Activated naive CD4-positive, alpha-beta T cell treated with anti-CD3 and anti-CD28 coated beads for 36 hours (primary cell): ENCODE results near the gene CELF4. TPM values are rescaled to one million over a fixed set of nuclear protein-coding genes. Genes with fewer than 3 reads are reported as not detected.

Source experiments
- CTCF ChIA-PET: fragments of 350-600 bp; sonication (Branson Sonifier 250); formaldehyde crosslinking; loops from one replicate; lab custom pipeline; 2021; ENCODE audit warnings: antibody characterized with exemption; lab: Charles Lee
- DNase-seq: peaks from one replicate; pipeline ENCODE4 v3.0.0-alpha.2; 2020
- H3K27ac Mint-ChIP-seq: one replicate; pipeline ENCODE4 v1.8.0; 2021; ENCODE audit warnings: mild to moderate bottlenecking, mixed read lengths
- H3K27me3 Mint-ChIP-seq: one replicate; pipeline ENCODE4 v1.8.0; 2021; ENCODE audit warnings: low read depth, mixed read lengths
- H3K36me3 Mint-ChIP-seq: one replicate; pipeline ENCODE4 v1.8.0; 2021; ENCODE audit warnings: low read depth, mixed read lengths
- H3K4me1 Mint-ChIP-seq: one replicate; pipeline ENCODE4 v1.8.0; 2021; ENCODE audit warnings: low read depth, mixed read lengths
- H3K4me3 Mint-ChIP-seq: one replicate; pipeline ENCODE4 v1.8.0; 2021; ENCODE audit warnings: mild to moderate bottlenecking, moderate library complexity, mixed read lengths
- H3K9me3 Mint-ChIP-seq: one replicate; pipeline ENCODE4 v1.8.0; 2021; ENCODE audit warnings: mixed read lengths
- intact Hi-C: fragments of 100-400 bp; cut with micrococcal nuclease; formaldehyde crosslinking; loops from one replicate; pipeline ENCODE4 v1.15.1; 2023
- total RNA-seq, 2 experiments: library from RNA; stranded (reverse); gene quantifications; one replicate each; pipeline ENCODE4 v1.2.3, GENCODE V29; 2021

CELF4 gene
- not detected for total RNA-seq

- Mint-ChIP-seq H3K36me3 (no peaks in the 10 kb centered on the region), H3K27ac (no peak within 1 kb of the TSS), H3K4me1 (peaks cover 19% of the 10 kb centered on the region), H3K4me3 (peak within 1 kb of the TSS; percentile 41), H3K9me3 (no peaks in the 10 kb centered on the region), H3K27me3 (peaks cover 68% of the 10 kb centered on the region)
- no peak for DNase-seq
- CTCF ChIA-PET, result interaction anchor here (0.7 kb wide), 1 partner anchor 22 kb away, joined by 3 read pairs; no protein-coding TSS in a partner anchor
- intact Hi-C loops, result loop anchor here (10.0 kb wide), 1 partner anchor 1359 kb away; no protein-coding TSS in a partner anchor
These were observed at the start of gene CELF4 for GRCh38 chr18:37565101-37565976. CELF4 (minus strand) TSS chr18:37565798.

- intact Hi-C loops, result no loop called here
- peaks cover 2% of the 10 kb centered on the region for H3K27me3 Mint-ChIP-seq
- no peak overlapping the region for H3K27ac Mint-ChIP-seq
- H3K36me3 Mint-ChIP-seq, result no peaks in the 10 kb centered on the region
- no peak overlapping the region for H3K4me3 Mint-ChIP-seq
- no peaks in the 10 kb centered on the region for H3K9me3 Mint-ChIP-seq
- CTCF ChIA-PET, result no interaction called here
- DNase-seq, result no peak
- H3K4me1 Mint-ChIP-seq, result no peaks in the 10 kb centered on the region
These were observed 47.6 kb upstream of the CELF4 start for GRCh38 chr18:37613253-37613565.

GRCh38 chr18:37612524-37613252 lies 47.1 kb upstream of the CELF4 start:
- DNase-seq, result no peak
- intact Hi-C loops, result no loop called here
- no peaks in the 10 kb centered on the region for H3K36me3 Mint-ChIP-seq
- peaks cover 2% of the 10 kb centered on the region for H3K27me3 Mint-ChIP-seq
- H3K9me3 Mint-ChIP-seq, result no peaks in the 10 kb centered on the region
- CTCF ChIA-PET, result no interaction called here
- H3K4me3 Mint-ChIP-seq, result no peak overlapping the region
- no peaks in the 10 kb centered on the region for H3K4me1 Mint-ChIP-seq
- no peak overlapping the region for H3K27ac Mint-ChIP-seq

- intact Hi-C loops, result no loop called here
- CTCF ChIA-PET, result no interaction called here
- Mint-ChIP-seq H3K4me1 (no peaks in the 10 kb centered on the region), H3K27ac (no peak overlapping the region), H3K4me3 (no peak overlapping the region), H3K36me3 (no peaks in the 10 kb centered on the region), H3K27me3 (peaks cover 2% of the 10 kb centered on the region), H3K9me3 (no peaks in the 10 kb centered on the region)
- DNase-seq, result no peak
These were observed 46.1 kb upstream of the CELF4 start for GRCh38 chr18:37611614-37612279.

- no peaks in the 10 kb centered on the region for H3K4me1 Mint-ChIP-seq
These were observed 43.3 kb upstream of the CELF4 start for GRCh38 chr18:37608876-37609275.

GRCh38 chr18:37607281-37607680 lies 41.7 kb upstream of the CELF4 start:
- Mint-ChIP-seq H3K4me1 (no peaks in the 10 kb centered on the region), H3K27ac (no peak overlapping the region), H3K9me3 (no peaks in the 10 kb centered on the region), H3K27me3 (peaks cover 2% of the 10 kb centered on the region), H3K4me3 (no peak overlapping the region), H3K36me3 (no peaks in the 10 kb centered on the region)
- intact Hi-C loops, result no loop called here
- no peak for DNase-seq
- CTCF ChIA-PET, result no interaction called here

More at GRCh38 chr18:37608876-37609275, 43.3 kb upstream of the CELF4 start:
- no peak for DNase-seq
- intact Hi-C loops, result no loop called here
- Mint-ChIP-seq H3K36me3 (no peaks in the 10 kb centered on the region), H3K9me3 (no peaks in the 10 kb centered on the region), H3K4me3 (no peak overlapping the region), H3K27me3 (peaks cover 2% of the 10 kb centered on the region), H3K27ac (no peak overlapping the region)
- CTCF ChIA-PET, result no interaction called here

GRCh38 chr18:37604032-37604431 lies 38.4 kb upstream of the CELF4 start:
- Mint-ChIP-seq H3K4me1 (no peaks in the 10 kb centered on the region), H3K27me3 (no peaks in the 10 kb centered on the region), H3K4me3 (no peak overlapping the region), H3K27ac (no peak overlapping the region), H3K36me3 (no peaks in the 10 kb centered on the region), H3K9me3 (no peaks in the 10 kb centered on the region)
- no peak for DNase-seq
- CTCF ChIA-PET, result no interaction called here
- intact Hi-C loops, result no loop called here

GRCh38 chr18:37598966-37599896 lies 33.6 kb upstream of the CELF4 start:
- H3K4me3 Mint-ChIP-seq, result no peak overlapping the region
- H3K36me3 Mint-ChIP-seq, result no peaks in the 10 kb centered on the region
- no peak for DNase-seq
- CTCF ChIA-PET, result no interaction called here
- no peaks in the 10 kb centered on the region for H3K9me3 Mint-ChIP-seq
- H3K4me1 Mint-ChIP-seq, result no peaks in the 10 kb centered on the region
- H3K27me3 Mint-ChIP-seq, result no peaks in the 10 kb centered on the region
- intact Hi-C loops, result no loop called here
- no peak overlapping the region for H3K27ac Mint-ChIP-seq

GRCh38 chr18:37598396-37598795 lies 32.8 kb upstream of the CELF4 start:
- H3K27ac Mint-ChIP-seq, result no peak overlapping the region
- no peaks in the 10 kb centered on the region for H3K27me3 Mint-ChIP-seq
- H3K4me3 Mint-ChIP-seq, result no peak overlapping the region
- no peaks in the 10 kb centered on the region for H3K9me3 Mint-ChIP-seq
- H3K36me3 Mint-ChIP-seq, result no peaks in the 10 kb centered on the region
- CTCF ChIA-PET, result no interaction called here
- no peak for DNase-seq
- H3K4me1 Mint-ChIP-seq, result no peaks in the 10 kb centered on the region
- intact Hi-C loops, result no loop called here

- Mint-ChIP-seq H3K4me3 (no peak overlapping the region), H3K36me3 (no peaks in the 10 kb centered on the region), H3K9me3 (no peaks in the 10 kb centered on the region), H3K27me3 (no peaks in the 10 kb centered on the region), H3K4me1 (no peaks in the 10 kb centered on the region), H3K27ac (no peak overlapping the region)
- no peak for DNase-seq
- CTCF ChIA-PET, result no interaction called here
- intact Hi-C loops, result no loop called here
These were observed 24.7 kb upstream of the CELF4 start for GRCh38 chr18:37590346-37590745.

GRCh38 chr18:37588289-37588688 lies 22.7 kb upstream of the CELF4 start:
- Mint-ChIP-seq H3K4me1 (no peaks in the 10 kb centered on the region), H3K27ac (no peak overlapping the region), H3K9me3 (no peaks in the 10 kb centered on the region), H3K36me3 (no peaks in the 10 kb centered on the region), H3K27me3 (no peaks in the 10 kb centered on the region), H3K4me3 (no peak overlapping the region)
- CTCF ChIA-PET, result no interaction called here
- no peak for DNase-seq
- intact Hi-C loops, result no loop called here
